ENCODE results near the gene LRP1B. TPM values are rescaled to one million over a fixed set of nuclear protein-coding genes. Genes with fewer than 3 reads are reported as not detected.

The LRP1B gene
- total RNA-seq, 1 donor from 2014 or later: 0.25 TPM

DNA sequence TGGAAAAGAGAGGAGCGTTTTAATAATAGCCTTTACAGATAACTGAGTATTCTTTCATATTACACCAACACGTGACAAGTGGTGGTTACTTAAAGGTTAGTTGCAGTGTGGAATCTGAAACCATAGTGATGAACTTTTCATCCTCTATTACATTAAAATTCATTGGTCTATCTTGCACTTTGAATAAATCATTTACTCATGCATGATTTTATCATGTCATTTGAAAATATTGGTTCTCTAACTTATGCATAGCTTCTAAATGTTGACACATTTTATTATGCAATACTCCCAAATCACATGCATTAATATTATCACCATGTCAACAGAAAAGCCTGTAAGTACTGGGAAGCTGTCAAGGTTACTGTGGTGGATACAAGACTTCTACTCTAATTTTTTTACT is 1432.2 kb downstream of the LRP1B start:
- no peak for DNase-seq (ENCODE audit: low spot score)
- TF ChIP-seq, protein P1, sequence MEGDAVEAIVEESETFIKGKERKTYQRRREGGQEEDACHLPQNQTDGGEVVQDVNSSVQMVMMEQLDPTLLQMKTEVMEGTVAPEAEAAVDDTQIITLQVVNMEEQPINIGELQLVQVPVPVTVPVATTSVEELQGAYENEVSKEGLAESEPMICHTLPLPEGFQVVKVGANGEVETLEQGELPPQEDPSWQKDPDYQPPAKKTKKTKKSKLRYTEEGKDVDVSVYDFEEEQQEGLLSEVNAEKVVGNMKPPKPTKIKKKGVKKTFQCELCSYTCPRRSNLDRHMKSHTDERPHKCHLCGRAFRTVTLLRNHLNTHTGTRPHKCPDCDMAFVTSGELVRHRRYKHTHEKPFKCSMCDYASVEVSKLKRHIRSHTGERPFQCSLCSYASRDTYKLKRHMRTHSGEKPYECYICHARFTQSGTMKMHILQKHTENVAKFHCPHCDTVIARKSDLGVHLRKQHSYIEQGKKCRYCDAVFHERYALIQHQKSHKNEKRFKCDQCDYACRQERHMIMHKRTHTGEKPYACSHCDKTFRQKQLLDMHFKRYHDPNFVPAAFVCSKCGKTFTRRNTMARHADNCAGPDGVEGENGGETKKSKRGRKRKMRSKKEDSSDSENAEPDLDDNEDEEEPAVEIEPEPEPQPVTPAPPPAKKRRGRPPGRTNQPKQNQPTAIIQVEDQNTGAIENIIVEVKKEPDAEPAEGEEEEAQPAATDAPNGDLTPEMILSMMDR (IDR thresholded peaks at IDR 0.05): no peak
- Mint-ChIP-seq H3K27ac (ENCODE audit: unreplicated experiment) (no peak overlapping the region), H3K9me3 (ENCODE audit: low read depth) (peaks cover 6% of the 10 kb centered on the region), H3K36me3 (ENCODE audit: low read depth) (no peaks in the 10 kb centered on the region), H3K4me1 (ENCODE audit: low read depth) (no peaks in the 10 kb centered on the region), H3K27me3 (ENCODE audit: low read depth) (no peaks in the 10 kb centered on the region), H3K4me3 (ENCODE audit: unreplicated experiment) (no peak overlapping the region)

DNA sequence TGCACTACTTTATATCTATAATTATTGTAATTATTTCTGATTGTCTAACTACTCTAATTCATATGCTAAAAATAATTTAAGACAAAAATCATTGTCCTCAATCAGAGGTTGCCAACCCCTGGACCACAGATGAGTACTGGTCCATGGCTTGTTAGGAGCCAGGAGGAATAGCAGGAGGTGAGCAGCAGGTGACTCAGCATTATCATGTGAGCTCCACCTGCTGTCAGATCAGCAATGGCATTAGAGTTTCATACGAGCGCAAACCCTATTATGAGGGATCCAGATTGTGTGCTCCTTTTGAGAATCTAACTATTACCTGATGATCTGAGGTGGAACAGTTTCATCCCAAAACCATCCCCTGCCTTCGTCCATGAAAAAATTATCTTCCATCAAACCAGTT is 1434.4 kb downstream of the LRP1B start:
- Mint-ChIP-seq H3K9me3 (ENCODE audit: low read depth) (peaks cover 6% of the 10 kb centered on the region), H3K4me3 (ENCODE audit: unreplicated experiment) (no peak overlapping the region), H3K36me3 (ENCODE audit: low read depth) (no peaks in the 10 kb centered on the region), H3K27ac (ENCODE audit: unreplicated experiment) (no peak overlapping the region), H3K4me1 (ENCODE audit: low read depth) (no peaks in the 10 kb centered on the region), H3K27me3 (ENCODE audit: low read depth) (no peaks in the 10 kb centered on the region)
- TF ChIP-seq, protein P1 (IDR thresholded peaks at IDR 0.05): no peak
- DNase-seq (ENCODE audit: low spot score): no peak

DNA sequence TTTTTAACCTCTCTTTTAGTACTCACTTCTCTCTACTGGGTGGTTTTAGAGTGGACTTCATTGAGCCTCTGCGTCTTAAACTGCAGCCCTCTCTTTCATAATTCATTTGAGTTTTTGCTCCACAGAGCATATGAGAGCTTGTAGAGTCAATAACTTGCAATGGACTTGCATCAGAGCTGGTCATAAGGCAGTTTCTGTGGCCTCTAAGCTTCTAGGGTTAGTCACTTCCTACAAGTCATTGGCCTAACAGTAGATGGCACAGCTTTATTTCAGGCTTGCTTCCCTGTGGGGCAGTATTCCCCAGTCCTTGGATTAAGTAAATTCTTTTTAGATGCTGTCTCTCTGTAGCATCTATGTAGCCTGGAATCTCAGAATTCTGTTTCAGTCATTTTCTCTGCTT is 1435.7 kb downstream of the LRP1B start:
- no peaks in the 10 kb centered on the region for H3K27me3 Mint-ChIP-seq (ENCODE audit: low read depth)
- no peaks in the 10 kb centered on the region for H3K36me3 Mint-ChIP-seq (ENCODE audit: low read depth)
- no peak for DNase-seq (ENCODE audit: low spot score)
- TF ChIP-seq, protein P1 (IDR thresholded peaks at IDR 0.05): no peak
- no peaks in the 10 kb centered on the region for H3K4me1 Mint-ChIP-seq (ENCODE audit: low read depth)
- H3K27ac Mint-ChIP-seq (ENCODE audit: unreplicated experiment): no peak overlapping the region
- H3K9me3 Mint-ChIP-seq (ENCODE audit: low read depth): peaks cover 6% of the 10 kb centered on the region
- H3K4me3 Mint-ChIP-seq (ENCODE audit: unreplicated experiment): no peak overlapping the region

DNA sequence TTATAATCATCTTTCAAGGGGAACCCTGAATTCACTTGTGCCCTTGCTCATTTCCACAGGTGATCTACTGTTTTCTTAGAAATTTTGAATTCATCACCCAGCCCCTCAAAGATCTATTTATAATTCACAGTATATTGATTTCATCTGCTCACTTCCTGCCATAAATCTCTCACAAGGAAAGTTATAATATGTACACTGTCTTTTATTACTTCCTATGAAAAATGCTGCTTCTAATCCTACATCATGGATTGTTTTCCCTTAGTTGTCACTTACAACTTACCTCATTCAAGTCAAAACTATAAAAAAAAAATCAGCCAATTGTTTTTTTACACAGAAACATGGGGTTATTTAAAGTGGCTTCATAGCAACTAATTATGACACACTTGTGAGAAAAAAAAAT is 1443.0 kb downstream of the LRP1B start:
- H3K4me3 Mint-ChIP-seq (ENCODE audit: unreplicated experiment): no peak overlapping the region
- no peaks in the 10 kb centered on the region for H3K4me1 Mint-ChIP-seq (ENCODE audit: low read depth)
- H3K27me3 Mint-ChIP-seq (ENCODE audit: low read depth): no peaks in the 10 kb centered on the region
- DNase-seq (ENCODE audit: low spot score): no peak
- H3K27ac Mint-ChIP-seq (ENCODE audit: unreplicated experiment): no peak overlapping the region
- TF ChIP-seq, protein P1 (IDR thresholded peaks at IDR 0.05): no peak
- no peaks in the 10 kb centered on the region for H3K9me3 Mint-ChIP-seq (ENCODE audit: low read depth)
- H3K36me3 Mint-ChIP-seq (ENCODE audit: low read depth): no peaks in the 10 kb centered on the region

DNA sequence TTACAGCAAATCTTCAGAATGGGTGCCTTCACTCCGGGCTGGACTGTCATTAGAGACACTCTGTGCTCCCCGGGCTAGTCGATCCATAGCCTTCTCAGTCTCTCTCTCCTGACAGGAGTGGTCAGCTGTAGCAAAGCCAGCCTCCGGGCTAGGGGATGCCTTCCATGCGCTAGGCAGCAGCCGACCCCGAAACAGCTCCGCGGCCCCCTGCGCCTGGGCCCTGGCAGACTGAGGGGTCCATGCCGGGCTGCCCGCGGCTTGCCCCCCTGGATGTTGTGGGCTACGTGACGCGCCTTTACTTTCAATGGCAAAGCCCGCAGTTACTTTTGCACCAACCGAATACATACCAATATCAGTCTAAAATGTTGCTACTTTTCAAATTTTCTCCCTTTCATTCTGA is 1447.2 kb downstream of the LRP1B start:
- H3K27me3 Mint-ChIP-seq (ENCODE audit: low read depth): no peaks in the 10 kb centered on the region

More for the DNA sequence above, 1447.2 kb downstream of the LRP1B start:
- Mint-ChIP-seq H3K4me1 (ENCODE audit: low read depth) (no peaks in the 10 kb centered on the region), H3K4me3 (ENCODE audit: unreplicated experiment) (no peak overlapping the region), H3K9me3 (ENCODE audit: low read depth) (no peaks in the 10 kb centered on the region), H3K27ac (ENCODE audit: unreplicated experiment) (no peak overlapping the region), H3K36me3 (ENCODE audit: low read depth) (no peaks in the 10 kb centered on the region)
- no peak for DNase-seq (ENCODE audit: low spot score)
- TF ChIP-seq, protein P1 (IDR thresholded peaks at IDR 0.05): no peak
